WTC11 (cell line): ENCODE measurements around the gene C4orf54. TPM values are rescaled to one million over a fixed set of nuclear protein-coding genes. Genes with fewer than 3 reads are reported as not detected.

Experiments
- ATAC-seq: fragments of 200-7000 bp; cut with Tn5 transposase; 2 replicates; pipeline ENCODE4 v1.10.0; 2021; ENCODE audit warnings: mild to moderate bottlenecking, moderate library complexity
- CTCF ChIA-PET: fragments of 300-600 bp; sonication (Branson Sonifier 250); formaldehyde crosslinking; loops from one replicate; lab custom pipeline; 2021; ENCODE audit warnings: antibody characterized with exemption; lab: Charles Lee
- POLR2A ChIA-PET: fragments of 350-600 bp; sonication (Branson Sonifier 250); formaldehyde crosslinking; loops from one replicate; lab custom pipeline; 2021; ENCODE audit warnings: antibody characterized with exemption; lab: Charles Lee
- DNase-seq: peaks from one replicate; pipeline ENCODE4 v3.0.0; 2021; ENCODE audit warnings: low spot score
- H3K27ac Mint-ChIP-seq: 2 replicates; pipeline ENCODE4 v1.8.0; 2021; ENCODE audit warnings: mixed read lengths
- H3K27me3 Mint-ChIP-seq: 2 replicates; pipeline ENCODE4 v1.8.0; 2021; ENCODE audit warnings: low read depth, mild to moderate bottlenecking, moderate library complexity, mixed read lengths
- H3K36me3 Mint-ChIP-seq: 2 replicates; pipeline ENCODE4 v1.8.0; 2021; ENCODE audit warnings: mixed read lengths
- H3K4me1 Mint-ChIP-seq: 2 replicates; pipeline ENCODE4 v1.8.0; 2022; ENCODE audit warnings: mixed read lengths
- H3K4me3 Mint-ChIP-seq: 2 replicates; pipeline ENCODE4 v1.8.0; 2021; ENCODE audit warnings: mild to moderate bottlenecking, moderate library complexity, mixed read lengths
- H3K9me3 Mint-ChIP-seq: 2 replicates; pipeline ENCODE4 v1.8.0; 2021; ENCODE audit warnings: mixed read lengths
- CREB1 ChIP-seq: sonication (generic); formaldehyde crosslinking; IDR thresholded peaks from 2 replicates; pipeline ENCODE4 v1.8.0; 2023; ENCODE audit warnings: mild to moderate bottlenecking, missing genetic modification reagents
- ELF4 ChIP-seq: sonication (generic); formaldehyde crosslinking; IDR thresholded peaks from 2 replicates; pipeline ENCODE4 v1.8.1; 2022; ENCODE audit warnings: low read depth, mild to moderate bottlenecking, moderate library complexity, missing genetic modification reagents
- OVOL2 ChIP-seq: fragments of 250-450 bp; sonication (Bioruptor Pico); IDR thresholded peaks from 2 replicates; pipeline ENCODE4 v1.9.0; 2021; ENCODE audit warnings: mild to moderate bottlenecking, borderline replicate concordance
- RORB ChIP-seq: fragments of 250-450 bp; sonication (Bioruptor Pico); IDR thresholded peaks from 2 replicates; pipeline ENCODE4 v1.9.0; 2021; ENCODE audit warnings: mild to moderate bottlenecking
- SP1 ChIP-seq: sonication (generic); formaldehyde crosslinking; conservative IDR thresholded peaks from 2 replicates; pipeline ENCODE4 v1.8.1; 2022; ENCODE audit warnings: missing genetic modification reagents
- TCF7 ChIP-seq: sonication (generic); formaldehyde crosslinking; IDR thresholded peaks from 2 replicates; pipeline ENCODE4 v1.8.0; 2022; ENCODE audit warnings: mild to moderate bottlenecking, low read depth, missing genetic modification reagents, moderate library complexity
- total RNA-seq: library from RNA; stranded (reverse); gene quantifications from 3 replicates; pipeline ENCODE4 v1.2.3, GENCODE V29; 2021
- TF ChIP-seq, protein P1 (sequence below): sonication (generic); formaldehyde crosslinking; IDR thresholded peaks from 2 replicates; pipeline ENCODE4 v1.8.1; 2022; ENCODE audit warnings: low read depth, mild to moderate bottlenecking, moderate library complexity, missing genetic modification reagents, borderline replicate concordance
- TF ChIP-seq, protein P2 (sequence below): sonication (generic); formaldehyde crosslinking; conservative IDR thresholded peaks from 2 replicates; pipeline ENCODE4 v1.8.1; 2022; ENCODE audit warnings: mild to moderate bottlenecking, missing genetic modification reagents
- TF ChIP-seq, protein P3 (sequence below): sonication (generic); formaldehyde crosslinking; IDR thresholded peaks from 2 replicates; pipeline ENCODE4 v1.8.0; 2023; ENCODE audit warnings: missing genetic modification reagents
- TF ChIP-seq, protein P4 (sequence below): fragments of 250-450 bp; sonication (Bioruptor Pico); IDR thresholded peaks from 2 replicates; pipeline ENCODE4 v1.9.0; 2021; ENCODE audit warnings: mild to moderate bottlenecking, borderline replicate concordance
- TF ChIP-seq, protein P5 (sequence below): sonication (generic); formaldehyde crosslinking; IDR thresholded peaks from 2 replicates; pipeline ENCODE4 v1.8.0; 2022; ENCODE audit warnings: mild to moderate bottlenecking, missing genetic modification reagents
- TF ChIP-seq, protein P6 (sequence below): sonication (generic); formaldehyde crosslinking; IDR thresholded peaks from 2 replicates; pipeline ENCODE4 v1.8.0; 2022; ENCODE audit warnings: missing genetic modification reagents
- TF ChIP-seq, protein P7 (sequence below): sonication (generic); formaldehyde crosslinking; IDR thresholded peaks from 2 replicates; pipeline ENCODE4 v1.8.1; 2022; ENCODE audit warnings: mild to moderate bottlenecking, missing genetic modification reagents, moderate library complexity, borderline replicate concordance
- TF ChIP-seq, protein P8 (sequence below): sonication (generic); formaldehyde crosslinking; IDR thresholded peaks from 2 replicates; pipeline ENCODE4 v1.8.1; 2023; ENCODE audit warnings: mild to moderate bottlenecking, missing genetic modification reagents, moderate library complexity

Gene C4orf54
- total RNA-seq, 1 experiment from 2014 or later, result not detected

DNA sequence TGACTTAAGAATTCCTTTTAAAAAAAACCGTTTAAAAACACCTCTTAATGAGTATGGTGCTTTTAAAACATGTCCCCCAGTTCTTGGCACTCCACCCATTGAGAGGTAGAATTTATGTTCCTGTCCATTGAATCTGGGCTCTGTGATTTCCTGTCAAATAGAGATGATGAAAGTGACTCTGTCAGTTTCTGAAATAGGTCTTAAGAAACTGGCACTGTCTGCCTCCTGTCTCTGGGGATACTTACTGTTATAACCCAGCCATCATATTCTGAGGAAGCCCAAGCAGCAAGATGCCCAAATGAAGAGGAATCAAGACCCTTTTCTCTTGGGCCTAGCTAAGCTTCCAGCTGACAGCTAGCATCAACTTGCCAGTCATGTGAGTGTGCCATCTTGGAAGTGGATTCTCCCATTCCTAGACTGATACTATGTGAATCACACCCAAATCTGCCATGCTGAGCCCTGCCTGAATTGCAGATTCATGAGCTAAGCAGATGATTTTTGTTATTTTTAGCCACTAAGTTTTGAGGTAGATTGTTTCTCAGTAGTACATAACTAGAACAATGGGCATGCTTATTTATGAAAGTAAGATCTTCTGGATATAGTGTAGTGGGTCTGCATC, 22.8 kb downstream of the C4orf54 start:
- H3K9me3 Mint-ChIP-seq, result peaks cover 6% of the 10 kb centered on the region; the same call in 1 of the 2 replicates
- no peaks in the 10 kb centered on the region for H3K27me3 Mint-ChIP-seq
- DNase-seq (no peak), ATAC-seq (no peak)
- H3K36me3 Mint-ChIP-seq, result no peaks in the 10 kb centered on the region
- ChIA-PET CTCF (no interaction called here), POLR2A (no interaction called here)
- H3K27ac Mint-ChIP-seq, result no peak overlapping the region
- peaks cover 21% of the 10 kb centered on the region for H3K4me1 Mint-ChIP-seq
- TF ChIP-seq ELF4 (no peak), OVOL2 (CRISPR knock-in tag) (no peak), TCF7 (CRISPR knock-in tag) (no peak), RORB (CRISPR knock-in tag) (no peak), SP1 (no peak), CREB1 (no peak)
- TF ChIP-seq, protein P1, sequence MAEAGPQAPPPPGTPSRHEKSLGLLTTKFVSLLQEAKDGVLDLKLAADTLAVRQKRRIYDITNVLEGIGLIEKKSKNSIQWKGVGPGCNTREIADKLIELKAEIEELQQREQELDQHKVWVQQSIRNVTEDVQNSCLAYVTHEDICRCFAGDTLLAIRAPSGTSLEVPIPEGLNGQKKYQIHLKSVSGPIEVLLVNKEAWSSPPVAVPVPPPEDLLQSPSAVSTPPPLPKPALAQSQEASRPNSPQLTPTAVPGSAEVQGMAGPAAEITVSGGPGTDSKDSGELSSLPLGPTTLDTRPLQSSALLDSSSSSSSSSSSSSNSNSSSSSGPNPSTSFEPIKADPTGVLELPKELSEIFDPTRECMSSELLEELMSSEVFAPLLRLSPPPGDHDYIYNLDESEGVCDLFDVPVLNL (CRISPR knock-in tag), result no peak
- TF ChIP-seq, protein P2, sequence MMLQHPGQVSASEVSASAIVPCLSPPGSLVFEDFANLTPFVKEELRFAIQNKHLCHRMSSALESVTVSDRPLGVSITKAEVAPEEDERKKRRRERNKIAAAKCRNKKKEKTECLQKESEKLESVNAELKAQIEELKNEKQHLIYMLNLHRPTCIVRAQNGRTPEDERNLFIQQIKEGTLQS (CRISPR knock-in tag), result no peak
- TF ChIP-seq, protein P3, sequence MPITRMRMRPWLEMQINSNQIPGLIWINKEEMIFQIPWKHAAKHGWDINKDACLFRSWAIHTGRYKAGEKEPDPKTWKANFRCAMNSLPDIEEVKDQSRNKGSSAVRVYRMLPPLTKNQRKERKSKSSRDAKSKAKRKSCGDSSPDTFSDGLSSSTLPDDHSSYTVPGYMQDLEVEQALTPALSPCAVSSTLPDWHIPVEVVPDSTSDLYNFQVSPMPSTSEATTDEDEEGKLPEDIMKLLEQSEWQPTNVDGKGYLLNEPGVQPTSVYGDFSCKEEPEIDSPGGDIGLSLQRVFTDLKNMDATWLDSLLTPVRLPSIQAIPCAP (CRISPR knock-in tag), result no peak
- TF ChIP-seq, protein P4, sequence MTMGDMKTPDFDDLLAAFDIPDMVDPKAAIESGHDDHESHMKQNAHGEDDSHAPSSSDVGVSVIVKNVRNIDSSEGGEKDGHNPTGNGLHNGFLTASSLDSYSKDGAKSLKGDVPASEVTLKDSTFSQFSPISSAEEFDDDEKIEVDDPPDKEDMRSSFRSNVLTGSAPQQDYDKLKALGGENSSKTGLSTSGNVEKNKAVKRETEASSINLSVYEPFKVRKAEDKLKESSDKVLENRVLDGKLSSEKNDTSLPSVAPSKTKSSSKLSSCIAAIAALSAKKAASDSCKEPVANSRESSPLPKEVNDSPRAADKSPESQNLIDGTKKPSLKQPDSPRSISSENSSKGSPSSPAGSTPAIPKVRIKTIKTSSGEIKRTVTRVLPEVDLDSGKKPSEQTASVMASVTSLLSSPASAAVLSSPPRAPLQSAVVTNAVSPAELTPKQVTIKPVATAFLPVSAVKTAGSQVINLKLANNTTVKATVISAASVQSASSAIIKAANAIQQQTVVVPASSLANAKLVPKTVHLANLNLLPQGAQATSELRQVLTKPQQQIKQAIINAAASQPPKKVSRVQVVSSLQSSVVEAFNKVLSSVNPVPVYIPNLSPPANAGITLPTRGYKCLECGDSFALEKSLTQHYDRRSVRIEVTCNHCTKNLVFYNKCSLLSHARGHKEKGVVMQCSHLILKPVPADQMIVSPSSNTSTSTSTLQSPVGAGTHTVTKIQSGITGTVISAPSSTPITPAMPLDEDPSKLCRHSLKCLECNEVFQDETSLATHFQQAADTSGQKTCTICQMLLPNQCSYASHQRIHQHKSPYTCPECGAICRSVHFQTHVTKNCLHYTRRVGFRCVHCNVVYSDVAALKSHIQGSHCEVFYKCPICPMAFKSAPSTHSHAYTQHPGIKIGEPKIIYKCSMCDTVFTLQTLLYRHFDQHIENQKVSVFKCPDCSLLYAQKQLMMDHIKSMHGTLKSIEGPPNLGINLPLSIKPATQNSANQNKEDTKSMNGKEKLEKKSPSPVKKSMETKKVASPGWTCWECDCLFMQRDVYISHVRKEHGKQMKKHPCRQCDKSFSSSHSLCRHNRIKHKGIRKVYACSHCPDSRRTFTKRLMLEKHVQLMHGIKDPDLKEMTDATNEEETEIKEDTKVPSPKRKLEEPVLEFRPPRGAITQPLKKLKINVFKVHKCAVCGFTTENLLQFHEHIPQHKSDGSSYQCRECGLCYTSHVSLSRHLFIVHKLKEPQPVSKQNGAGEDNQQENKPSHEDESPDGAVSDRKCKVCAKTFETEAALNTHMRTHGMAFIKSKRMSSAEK (CRISPR knock-in tag), result no peak
- TF ChIP-seq, protein P5, sequence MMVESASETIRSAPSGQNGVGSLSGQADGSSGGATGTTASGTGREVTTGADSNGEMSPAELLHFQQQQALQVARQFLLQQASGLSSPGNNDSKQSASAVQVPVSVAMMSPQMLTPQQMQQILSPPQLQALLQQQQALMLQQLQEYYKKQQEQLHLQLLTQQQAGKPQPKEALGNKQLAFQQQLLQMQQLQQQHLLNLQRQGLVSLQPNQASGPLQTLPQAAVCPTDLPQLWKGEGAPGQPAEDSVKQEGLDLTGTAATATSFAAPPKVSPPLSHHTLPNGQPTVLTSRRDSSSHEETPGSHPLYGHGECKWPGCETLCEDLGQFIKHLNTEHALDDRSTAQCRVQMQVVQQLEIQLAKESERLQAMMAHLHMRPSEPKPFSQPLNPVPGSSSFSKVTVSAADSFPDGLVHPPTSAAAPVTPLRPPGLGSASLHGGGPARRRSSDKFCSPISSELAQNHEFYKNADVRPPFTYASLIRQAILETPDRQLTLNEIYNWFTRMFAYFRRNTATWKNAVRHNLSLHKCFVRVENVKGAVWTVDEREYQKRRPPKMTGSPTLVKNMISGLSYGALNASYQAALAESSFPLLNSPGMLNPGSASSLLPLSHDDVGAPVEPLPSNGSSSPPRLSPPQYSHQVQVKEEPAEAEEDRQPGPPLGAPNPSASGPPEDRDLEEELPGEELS, result no peak
- TF ChIP-seq, protein P6, sequence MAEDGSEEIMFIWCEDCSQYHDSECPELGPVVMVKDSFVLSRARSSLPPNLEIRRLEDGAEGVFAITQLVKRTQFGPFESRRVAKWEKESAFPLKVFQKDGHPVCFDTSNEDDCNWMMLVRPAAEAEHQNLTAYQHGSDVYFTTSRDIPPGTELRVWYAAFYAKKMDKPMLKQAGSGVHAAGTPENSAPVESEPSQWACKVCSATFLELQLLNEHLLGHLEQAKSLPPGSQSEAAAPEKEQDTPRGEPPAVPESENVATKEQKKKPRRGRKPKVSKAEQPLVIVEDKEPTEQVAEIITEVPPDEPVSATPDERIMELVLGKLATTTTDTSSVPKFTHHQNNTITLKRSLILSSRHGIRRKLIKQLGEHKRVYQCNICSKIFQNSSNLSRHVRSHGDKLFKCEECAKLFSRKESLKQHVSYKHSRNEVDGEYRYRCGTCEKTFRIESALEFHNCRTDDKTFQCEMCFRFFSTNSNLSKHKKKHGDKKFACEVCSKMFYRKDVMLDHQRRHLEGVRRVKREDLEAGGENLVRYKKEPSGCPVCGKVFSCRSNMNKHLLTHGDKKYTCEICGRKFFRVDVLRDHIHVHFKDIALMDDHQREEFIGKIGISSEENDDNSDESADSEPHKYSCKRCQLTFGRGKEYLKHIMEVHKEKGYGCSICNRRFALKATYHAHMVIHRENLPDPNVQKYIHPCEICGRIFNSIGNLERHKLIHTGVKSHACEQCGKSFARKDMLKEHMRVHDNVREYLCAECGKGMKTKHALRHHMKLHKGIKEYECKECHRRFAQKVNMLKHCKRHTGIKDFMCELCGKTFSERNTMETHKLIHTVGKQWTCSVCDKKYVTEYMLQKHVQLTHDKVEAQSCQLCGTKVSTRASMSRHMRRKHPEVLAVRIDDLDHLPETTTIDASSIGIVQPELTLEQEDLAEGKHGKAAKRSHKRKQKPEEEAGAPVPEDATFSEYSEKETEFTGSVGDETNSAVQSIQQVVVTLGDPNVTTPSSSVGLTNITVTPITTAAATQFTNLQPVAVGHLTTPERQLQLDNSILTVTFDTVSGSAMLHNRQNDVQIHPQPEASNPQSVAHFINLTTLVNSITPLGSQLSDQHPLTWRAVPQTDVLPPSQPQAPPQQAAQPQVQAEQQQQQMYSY (CRISPR knock-in tag), result no peak
- TF ChIP-seq, protein P7, sequence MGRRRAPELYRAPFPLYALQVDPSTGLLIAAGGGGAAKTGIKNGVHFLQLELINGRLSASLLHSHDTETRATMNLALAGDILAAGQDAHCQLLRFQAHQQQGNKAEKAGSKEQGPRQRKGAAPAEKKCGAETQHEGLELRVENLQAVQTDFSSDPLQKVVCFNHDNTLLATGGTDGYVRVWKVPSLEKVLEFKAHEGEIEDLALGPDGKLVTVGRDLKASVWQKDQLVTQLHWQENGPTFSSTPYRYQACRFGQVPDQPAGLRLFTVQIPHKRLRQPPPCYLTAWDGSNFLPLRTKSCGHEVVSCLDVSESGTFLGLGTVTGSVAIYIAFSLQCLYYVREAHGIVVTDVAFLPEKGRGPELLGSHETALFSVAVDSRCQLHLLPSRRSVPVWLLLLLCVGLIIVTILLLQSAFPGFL, result no peak
- TF ChIP-seq, protein P8, sequence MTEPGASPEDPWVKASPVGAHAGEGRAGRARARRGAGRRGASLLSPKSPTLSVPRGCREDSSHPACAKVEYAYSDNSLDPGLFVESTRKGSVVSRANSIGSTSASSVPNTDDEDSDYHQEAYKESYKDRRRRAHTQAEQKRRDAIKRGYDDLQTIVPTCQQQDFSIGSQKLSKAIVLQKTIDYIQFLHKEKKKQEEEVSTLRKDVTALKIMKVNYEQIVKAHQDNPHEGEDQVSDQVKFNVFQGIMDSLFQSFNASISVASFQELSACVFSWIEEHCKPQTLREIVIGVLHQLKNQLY (CRISPR knock-in tag), result no peak
- no peak overlapping the region for H3K4me3 Mint-ChIP-seq
